ENCODE data around the gene MMP19. TPM values are rescaled to one million over a fixed set of nuclear protein-coding genes. Genes with fewer than 3 reads are reported as not detected.

Gene MMP19
- polyA plus RNA-seq, 4 donors = 0.69 to 1.2 (median 1.0) TPM

GRCh38 chr12:55816881-55817344 lies 25.8 kb downstream of the MMP19 start:
- DNase-seq (ENCODE audit: low read depth in 4 of 4, low spot score in 2 of 4) = peak in 2 of 4 donors; percentile 40 to 44

DNA sequence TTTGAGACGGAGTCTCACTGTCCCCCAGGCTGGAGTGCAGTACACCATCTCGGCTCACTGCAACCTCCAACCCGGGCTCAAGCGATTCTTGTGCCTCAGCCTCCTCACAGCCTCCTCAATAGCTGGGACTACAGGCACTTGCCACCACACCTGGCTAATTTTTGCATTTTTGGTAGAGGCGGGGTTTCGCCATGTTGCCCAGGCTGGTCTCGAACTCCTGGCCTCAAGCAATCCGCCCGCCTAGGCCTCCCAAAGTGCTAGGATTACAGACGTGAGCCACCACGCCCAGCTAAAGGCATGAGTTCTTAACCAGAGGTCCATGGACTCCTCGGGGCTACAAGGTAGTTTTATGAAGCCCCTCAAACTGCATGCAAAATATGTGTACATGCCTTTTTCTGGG lies 27.3 kb downstream of the MMP19 start:
- no peak for DNase-seq (ENCODE audit: low read depth in 4 of 4, low spot score in 2 of 4)

DNA sequence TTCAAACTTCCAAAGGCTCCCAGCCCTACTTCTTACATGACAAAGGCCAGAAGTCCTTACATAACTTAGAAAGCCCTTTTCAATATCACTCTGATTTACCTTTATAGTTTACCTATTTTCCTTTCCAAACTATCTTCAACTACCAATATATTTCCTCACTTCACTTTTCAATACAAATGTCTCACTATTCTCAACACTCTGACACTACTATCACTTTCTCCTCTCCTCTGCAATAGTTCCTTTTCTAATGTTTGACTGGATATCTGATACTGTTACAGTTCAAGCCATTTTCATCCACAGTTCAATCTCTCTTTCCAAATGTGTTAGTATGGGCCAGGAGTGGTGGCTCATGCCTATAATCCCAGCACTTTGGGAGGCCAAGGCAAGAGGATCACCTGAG lies 28.5 kb downstream of the MMP19 start:
- DNase-seq (ENCODE audit: low read depth in 4 of 4, low spot score in 2 of 4) = no peak

DNA sequence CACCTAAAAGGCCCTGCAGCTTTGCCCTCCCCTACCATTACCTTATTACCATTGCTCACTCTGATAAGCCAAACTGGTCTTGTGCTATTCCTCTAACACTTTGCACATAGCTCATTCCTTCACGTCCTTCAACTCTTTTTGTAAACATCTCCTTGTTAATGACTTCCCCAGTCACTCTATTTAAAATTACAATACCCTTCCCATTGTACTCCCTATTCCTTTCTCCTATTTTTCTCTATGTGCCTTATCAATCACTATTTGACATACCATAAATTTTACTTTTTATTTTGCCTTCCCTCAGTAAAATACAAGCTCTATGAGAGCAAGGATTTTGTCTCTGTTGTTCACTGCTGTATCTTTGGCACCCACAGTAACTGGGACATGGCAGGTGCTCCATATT lies 30.6 kb downstream of the MMP19 start:
- no peak for DNase-seq (ENCODE audit: low read depth in 4 of 4, low spot score in 2 of 4)

GRCh38 chr12:55809274-55809673 lies 33.5 kb downstream of the MMP19 start:
- DNase-seq (ENCODE audit: low read depth in 4 of 4, low spot score in 2 of 4) = no peak

GRCh38 chr12:55806982-55807381 lies 35.8 kb downstream of the MMP19 start:
- DNase-seq (ENCODE audit: low read depth in 4 of 4, low spot score in 2 of 4) = no peak

DNA sequence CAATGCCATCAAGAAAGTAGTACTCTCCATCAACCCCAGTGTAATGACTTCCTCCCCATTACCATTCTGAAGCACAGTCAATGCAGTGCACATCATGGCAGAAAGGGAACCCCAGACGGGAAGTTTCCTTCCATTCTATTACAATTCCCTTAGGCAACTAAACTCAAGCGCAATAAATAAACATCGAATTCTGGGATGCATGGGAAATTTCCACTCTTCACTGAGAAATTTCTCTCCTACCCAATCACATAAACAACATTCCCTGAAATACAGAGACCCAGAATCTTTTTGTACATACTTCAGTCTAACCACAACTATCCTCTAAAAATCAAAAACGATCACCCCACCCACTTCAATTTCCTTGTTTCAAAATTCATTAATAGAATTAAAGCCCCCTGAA lies 45.2 kb downstream of the MMP19 start:
- no peak for DNase-seq (ENCODE audit: low read depth in 4 of 4, low spot score in 2 of 4)

- DNase-seq (ENCODE audit: low read depth in 4 of 4, low spot score in 2 of 4) = peak in 1 of 4 donors; percentile 53
These were observed 45.7 kb downstream of the MMP19 start for GRCh38 chr12:55797068-55797467.

- no peak for DNase-seq (ENCODE audit: low read depth in 4 of 4, low spot score in 2 of 4)
These were observed 46.8 kb downstream of the MMP19 start for GRCh38 chr12:55795950-55796349.

DNA sequence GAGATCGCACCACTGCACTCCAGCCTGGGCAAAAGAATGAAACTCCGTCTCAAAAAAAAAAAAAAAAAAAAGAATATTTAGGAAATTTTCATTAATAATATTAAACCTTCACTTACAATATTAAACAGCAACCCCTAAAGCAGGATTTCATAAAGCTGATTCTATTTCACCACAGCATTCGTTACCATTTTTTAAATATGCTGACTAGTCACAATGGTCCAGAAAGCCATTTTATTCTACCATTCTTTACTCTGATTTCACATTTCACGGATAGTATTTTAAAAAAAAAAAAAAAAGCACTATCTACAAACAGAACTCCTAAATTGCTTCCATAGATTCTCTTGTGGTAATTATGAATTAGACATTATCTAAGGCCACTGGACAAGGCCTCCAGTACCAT lies 52.8 kb downstream of the MMP19 start:
- no peak for DNase-seq (ENCODE audit: low read depth in 4 of 4, low spot score in 2 of 4)

DNA sequence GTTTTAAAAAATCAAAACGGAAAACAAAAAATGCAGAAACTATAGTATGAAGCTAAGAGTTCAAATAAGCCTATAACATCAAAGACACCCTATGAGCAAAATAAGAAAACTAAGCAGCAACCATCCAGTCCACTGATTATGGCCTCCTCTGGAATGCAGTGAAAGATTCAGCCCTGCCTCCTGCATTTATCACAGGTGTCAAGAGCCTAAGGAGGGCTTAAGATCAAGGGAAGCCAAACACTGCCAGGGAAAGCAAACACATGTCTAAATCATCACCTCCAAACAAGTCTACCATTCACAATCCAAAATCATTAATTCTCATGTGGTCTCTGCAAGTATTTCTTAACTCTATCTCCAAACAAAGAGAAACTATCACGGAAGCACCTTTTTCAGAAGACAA lies 53.6 kb downstream of the MMP19 start:
- DNase-seq (ENCODE audit: low read depth in 4 of 4, low spot score in 2 of 4) = no peak

GRCh38 chr12:55788546-55788945 lies 54.2 kb downstream of the MMP19 start:
- DNase-seq (ENCODE audit: low read depth in 4 of 4, low spot score in 2 of 4) = no peak

Other genes starting within 250 kb of the MMP19 start
- not detected for gene OR10P1, start 206.0 kb downstream of the MMP19 start, polyA plus RNA-seq (ENCODE audit: insufficient read length in 4 of 4)
- gene ITGA7, start 135.0 kb downstream of the MMP19 start, polyA plus RNA-seq (ENCODE audit: insufficient read length in 4 of 4) = 10 to 100 TPM; 20.1 to 54.8 (median 33.9) TPM
- 100 to 1,000 TPM; 115 to 162 (median 121) TPM for gene BLOC1S1, start 126.9 kb downstream of the MMP19 start, polyA plus RNA-seq (ENCODE audit: insufficient read length in 4 of 4)
- 10 to 100 TPM; 18.7 to 39.4 (median 30.1) TPM for gene RDH5, start 122.5 kb downstream of the MMP19 start, polyA plus RNA-seq (ENCODE audit: insufficient read length in 4 of 4)
- 100 to 1,000 TPM; 607 to 729 (median 660) TPM for gene CD63, start 113.9 kb downstream of the MMP19 start, polyA plus RNA-seq (ENCODE audit: insufficient read length in 4 of 4)
- gene GDF11, start 99.8 kb downstream of the MMP19 start, polyA plus RNA-seq (ENCODE audit: insufficient read length in 4 of 4) = 10 to 100 TPM; 18.2 to 29.2 (median 23.1) TPM
- gene SARNP, start 25.2 kb downstream of the MMP19 start, polyA plus RNA-seq (ENCODE audit: insufficient read length in 4 of 4) = 100 to 1,000 TPM in 3 of 4 donors, 10 to 100 TPM in 1; 98.8 to 156 (median 114) TPM
- gene ORMDL2, start 24.9 kb downstream of the MMP19 start, polyA plus RNA-seq (ENCODE audit: insufficient read length in 4 of 4) = 10 to 100 TPM; 27.9 to 37.4 (median 31.0) TPM
- gene DNAJC14, start 13.3 kb downstream of the MMP19 start, polyA plus RNA-seq (ENCODE audit: insufficient read length in 4 of 4) = 10 to 100 TPM; 40.0 to 51.0 (median 45.3) TPM
- 10 to 100 TPM; 34.9 to 41.9 (median 36.4) TPM for gene PYM1, start 85.0 kb upstream of the MMP19 start, polyA plus RNA-seq (ENCODE audit: insufficient read length in 4 of 4)
- 10 to 100 TPM; 15.8 to 26.4 (median 21.8) TPM for gene DGKA, start 88.2 kb upstream of the MMP19 start, polyA plus RNA-seq (ENCODE audit: insufficient read length in 4 of 4)
- 1 to 10 TPM; 3.3 to 4.6 (median 4.2) TPM for gene PMEL, start 123.1 kb upstream of the MMP19 start, polyA plus RNA-seq (ENCODE audit: insufficient read length in 4 of 4)
- 10 to 100 TPM; 52.0 to 75.1 (median 67.0) TPM for gene CDK2, start 123.9 kb upstream of the MMP19 start, polyA plus RNA-seq (ENCODE audit: insufficient read length in 4 of 4)
- 100 to 1,000 TPM; 155 to 162 (median 160) TPM for gene RAB5B, start 131.1 kb upstream of the MMP19 start, polyA plus RNA-seq (ENCODE audit: insufficient read length in 4 of 4)
- gene SUOX, start 154.3 kb upstream of the MMP19 start, polyA plus RNA-seq (ENCODE audit: insufficient read length in 4 of 4) = 10 to 100 TPM; 40.9 to 57.7 (median 52.6) TPM
- gene IKZF4, start 178.1 kb upstream of the MMP19 start, polyA plus RNA-seq (ENCODE audit: insufficient read length in 4 of 4) = 10 to 100 TPM; 13.9 to 26.8 (median 19.6) TPM
- gene RPS26, start 199.0 kb upstream of the MMP19 start, polyA plus RNA-seq (ENCODE audit: insufficient read length in 4 of 4) = 100 to 1,000 TPM; 119 to 541 (median 268) TPM
- 100 to 1,000 TPM in 1 of 4 donors, 10 to 100 TPM in 3; 57.6 to 108 (median 87.7) TPM for gene ERBB3, start 237.2 kb upstream of the MMP19 start, polyA plus RNA-seq (ENCODE audit: insufficient read length in 4 of 4)

Data from left renal cortex interstitium (tissue), 4 donors.